Liver (tissue), 3 donors: ENCODE results near the gene ANKRD10.

Source experiments
- ATF3 ChIP-seq: IDR thresholded peaks from 2 replicates; pipeline ENCODE4 v1.6.1; 2016; ENCODE audit warnings: antibody characterized with exemption
- FOXA1 ChIP-seq: IDR thresholded peaks from 2 replicates; pipeline ENCODE4 v1.6.1; 2016; ENCODE audit warnings: antibody characterized with exemption
- FOXA2 ChIP-seq: IDR thresholded peaks from 2 replicates; pipeline ENCODE4 v1.6.1; 2016; ENCODE audit warnings: antibody characterized with exemption
- GABPA ChIP-seq, 2 donors: IDR thresholded peaks in 1 of 2; conservative IDR thresholded peaks in 1 of 2; 2 replicates each; pipeline ENCODE4 v1.6.1; 2016; ENCODE audit warnings: antibody characterized with exemption in 2 of 2, mild to moderate bottlenecking in 1 of 2, moderate library complexity in 1 of 2
- NR2F2 ChIP-seq: IDR thresholded peaks from 2 replicates; pipeline ENCODE4 v1.6.1; 2016; ENCODE audit warnings: antibody characterized with exemption
- RAD21 ChIP-seq, 2 donors: IDR thresholded peaks; 2 replicates each; pipeline ENCODE4 v1.6.1; 2016; ENCODE audit warnings: antibody characterized with exemption in 2 of 2, mild to moderate bottlenecking in 2 of 2
- SP1 ChIP-seq: IDR thresholded peaks from 2 replicates; pipeline ENCODE4 v1.6.1; 2018; ENCODE audit warnings: antibody characterized with exemption, mild to moderate bottlenecking
- TAF1 ChIP-seq: conservative IDR thresholded peaks from 2 replicates; pipeline ENCODE4 v1.6.1; 2016; ENCODE audit warnings: antibody characterized with exemption, mild to moderate bottlenecking
- YY1 ChIP-seq: IDR thresholded peaks from 2 replicates; pipeline ENCODE4 v1.6.1; 2016; ENCODE audit warnings: antibody characterized with exemption, mild to moderate bottlenecking
- TF ChIP-seq, protein P1 (sequence below): IDR thresholded peaks from 2 replicates; pipeline ENCODE4 v1.6.1; 2016; ENCODE audit warnings: antibody characterized with exemption
- TF ChIP-seq, protein P2 (sequence below): fragments of 150-350 bp; IDR thresholded peaks from 2 replicates; pipeline ENCODE4 v1.5.1; 2017; ENCODE audit warnings: improper control_type of control experiment, low read depth, low read length; ENCODE audit not compliant: missing input control
- TF ChIP-seq, protein P3 (sequence below): IDR thresholded peaks from 2 replicates; pipeline ENCODE4 v1.6.1; 2016; ENCODE audit warnings: antibody characterized with exemption
- TF ChIP-seq, protein P4 (sequence below): IDR thresholded peaks from 2 replicates; pipeline ENCODE4 v1.6.1; 2016; ENCODE audit warnings: antibody characterized with exemption, mild to moderate bottlenecking
- donor health status: healthy.
- donor health status: healthy.

GRCh38 chr13:110886870-110887596 lies 27.8 kb downstream of the ANKRD10 start:
- TF ChIP-seq, protein P1, sequence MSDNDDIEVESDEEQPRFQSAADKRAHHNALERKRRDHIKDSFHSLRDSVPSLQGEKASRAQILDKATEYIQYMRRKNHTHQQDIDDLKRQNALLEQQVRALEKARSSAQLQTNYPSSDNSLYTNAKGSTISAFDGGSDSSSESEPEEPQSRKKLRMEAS, result no peak
- TF ChIP-seq, protein P2, sequence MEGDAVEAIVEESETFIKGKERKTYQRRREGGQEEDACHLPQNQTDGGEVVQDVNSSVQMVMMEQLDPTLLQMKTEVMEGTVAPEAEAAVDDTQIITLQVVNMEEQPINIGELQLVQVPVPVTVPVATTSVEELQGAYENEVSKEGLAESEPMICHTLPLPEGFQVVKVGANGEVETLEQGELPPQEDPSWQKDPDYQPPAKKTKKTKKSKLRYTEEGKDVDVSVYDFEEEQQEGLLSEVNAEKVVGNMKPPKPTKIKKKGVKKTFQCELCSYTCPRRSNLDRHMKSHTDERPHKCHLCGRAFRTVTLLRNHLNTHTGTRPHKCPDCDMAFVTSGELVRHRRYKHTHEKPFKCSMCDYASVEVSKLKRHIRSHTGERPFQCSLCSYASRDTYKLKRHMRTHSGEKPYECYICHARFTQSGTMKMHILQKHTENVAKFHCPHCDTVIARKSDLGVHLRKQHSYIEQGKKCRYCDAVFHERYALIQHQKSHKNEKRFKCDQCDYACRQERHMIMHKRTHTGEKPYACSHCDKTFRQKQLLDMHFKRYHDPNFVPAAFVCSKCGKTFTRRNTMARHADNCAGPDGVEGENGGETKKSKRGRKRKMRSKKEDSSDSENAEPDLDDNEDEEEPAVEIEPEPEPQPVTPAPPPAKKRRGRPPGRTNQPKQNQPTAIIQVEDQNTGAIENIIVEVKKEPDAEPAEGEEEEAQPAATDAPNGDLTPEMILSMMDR, result no peak
- TF ChIP-seq ATF3 (no peak), YY1 (no peak), TAF1 (no peak), GABPA (IDR thresholded peaks at IDR 0.05 in 1 of 2, conservative IDR thresholded peaks at IDR 0.05 in 1 of 2) (no peak), FOXA2 (no peak), SP1 (no peak), RAD21 (IDR thresholded peaks at IDR 0.05) (no peak), NR2F2 (no peak), FOXA1 (no peak)
- TF ChIP-seq, protein P3, sequence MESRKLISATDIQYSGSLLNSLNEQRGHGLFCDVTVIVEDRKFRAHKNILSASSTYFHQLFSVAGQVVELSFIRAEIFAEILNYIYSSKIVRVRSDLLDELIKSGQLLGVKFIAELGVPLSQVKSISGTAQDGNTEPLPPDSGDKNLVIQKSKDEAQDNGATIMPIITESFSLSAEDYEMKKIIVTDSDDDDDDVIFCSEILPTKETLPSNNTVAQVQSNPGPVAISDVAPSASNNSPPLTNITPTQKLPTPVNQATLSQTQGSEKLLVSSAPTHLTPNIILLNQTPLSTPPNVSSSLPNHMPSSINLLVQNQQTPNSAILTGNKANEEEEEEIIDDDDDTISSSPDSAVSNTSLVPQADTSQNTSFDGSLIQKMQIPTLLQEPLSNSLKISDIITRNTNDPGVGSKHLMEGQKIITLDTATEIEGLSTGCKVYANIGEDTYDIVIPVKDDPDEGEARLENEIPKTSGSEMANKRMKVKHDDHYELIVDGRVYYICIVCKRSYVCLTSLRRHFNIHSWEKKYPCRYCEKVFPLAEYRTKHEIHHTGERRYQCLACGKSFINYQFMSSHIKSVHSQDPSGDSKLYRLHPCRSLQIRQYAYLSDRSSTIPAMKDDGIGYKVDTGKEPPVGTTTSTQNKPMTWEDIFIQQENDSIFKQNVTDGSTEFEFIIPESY, result no peak
- TF ChIP-seq, protein P4, sequence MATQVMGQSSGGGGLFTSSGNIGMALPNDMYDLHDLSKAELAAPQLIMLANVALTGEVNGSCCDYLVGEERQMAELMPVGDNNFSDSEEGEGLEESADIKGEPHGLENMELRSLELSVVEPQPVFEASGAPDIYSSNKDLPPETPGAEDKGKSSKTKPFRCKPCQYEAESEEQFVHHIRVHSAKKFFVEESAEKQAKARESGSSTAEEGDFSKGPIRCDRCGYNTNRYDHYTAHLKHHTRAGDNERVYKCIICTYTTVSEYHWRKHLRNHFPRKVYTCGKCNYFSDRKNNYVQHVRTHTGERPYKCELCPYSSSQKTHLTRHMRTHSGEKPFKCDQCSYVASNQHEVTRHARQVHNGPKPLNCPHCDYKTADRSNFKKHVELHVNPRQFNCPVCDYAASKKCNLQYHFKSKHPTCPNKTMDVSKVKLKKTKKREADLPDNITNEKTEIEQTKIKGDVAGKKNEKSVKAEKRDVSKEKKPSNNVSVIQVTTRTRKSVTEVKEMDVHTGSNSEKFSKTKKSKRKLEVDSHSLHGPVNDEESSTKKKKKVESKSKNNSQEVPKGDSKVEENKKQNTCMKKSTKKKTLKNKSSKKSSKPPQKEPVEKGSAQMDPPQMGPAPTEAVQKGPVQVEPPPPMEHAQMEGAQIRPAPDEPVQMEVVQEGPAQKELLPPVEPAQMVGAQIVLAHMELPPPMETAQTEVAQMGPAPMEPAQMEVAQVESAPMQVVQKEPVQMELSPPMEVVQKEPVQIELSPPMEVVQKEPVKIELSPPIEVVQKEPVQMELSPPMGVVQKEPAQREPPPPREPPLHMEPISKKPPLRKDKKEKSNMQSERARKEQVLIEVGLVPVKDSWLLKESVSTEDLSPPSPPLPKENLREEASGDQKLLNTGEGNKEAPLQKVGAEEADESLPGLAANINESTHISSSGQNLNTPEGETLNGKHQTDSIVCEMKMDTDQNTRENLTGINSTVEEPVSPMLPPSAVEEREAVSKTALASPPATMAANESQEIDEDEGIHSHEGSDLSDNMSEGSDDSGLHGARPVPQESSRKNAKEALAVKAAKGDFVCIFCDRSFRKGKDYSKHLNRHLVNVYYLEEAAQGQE, result no peak
